ENCODE measurements around the gene BET1L.
"Not testable (repeated sequence)": the region's sequence is repeated elsewhere in the genome, so short reads cannot be mapped to it uniquely, and the experiment has no call there.

The BET1L gene

GRCh38 chr11:235180-235579, 28.0 kb upstream of the BET1L start:
- intact Hi-C loops (cut with DNase I), result no loop called here
- DNase-seq, result no peak

DNA sequence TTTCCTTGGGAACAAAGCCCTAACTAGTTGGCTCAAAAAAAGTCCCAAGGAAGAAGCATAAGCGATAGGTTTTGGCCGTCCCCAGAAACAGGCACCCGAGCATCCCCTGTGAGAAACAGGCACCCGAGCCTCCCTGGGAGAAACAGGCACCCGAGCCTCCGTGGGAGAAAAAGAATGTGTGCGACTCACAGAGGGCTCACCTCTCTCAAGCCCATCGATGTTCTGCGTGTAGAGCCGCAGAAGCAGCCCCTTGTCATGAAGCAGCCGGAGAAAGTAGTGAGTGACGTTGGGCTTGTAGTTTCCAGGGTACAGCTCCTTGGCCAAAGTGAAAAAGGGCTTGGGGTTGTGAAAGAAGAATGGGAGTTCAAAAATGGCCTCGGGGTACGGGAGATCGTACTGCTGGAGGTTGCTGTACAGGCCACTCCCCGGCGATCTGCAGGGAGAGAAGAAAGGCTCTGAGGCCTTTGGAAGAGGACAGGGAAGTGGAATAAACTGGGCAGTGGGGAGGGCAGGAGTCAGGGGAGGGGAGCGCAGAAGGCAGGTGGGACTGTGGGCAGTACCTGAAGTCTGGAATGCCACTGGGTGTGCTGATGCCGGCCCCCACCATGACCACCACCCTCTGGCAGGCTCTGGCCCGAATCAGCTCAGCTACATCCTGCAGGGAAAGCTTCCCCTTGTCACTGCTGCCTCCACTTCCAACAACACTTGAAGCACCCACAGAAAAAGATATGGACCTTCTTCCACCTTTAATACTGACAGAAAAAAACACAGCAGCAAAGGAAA, 25.8 kb upstream of the BET1L start:
- intact Hi-C loops (cut with DNase I), result no loop called here
- DNase-seq, result no peak

- intact Hi-C loops (cut with DNase I), result no loop called here
- DNase-seq, result peak in 2 of 42 donors; percentile 8 to 22
Observed at GRCh38 chr11:230431-230830, 23.2 kb upstream of the BET1L start.

DNA sequence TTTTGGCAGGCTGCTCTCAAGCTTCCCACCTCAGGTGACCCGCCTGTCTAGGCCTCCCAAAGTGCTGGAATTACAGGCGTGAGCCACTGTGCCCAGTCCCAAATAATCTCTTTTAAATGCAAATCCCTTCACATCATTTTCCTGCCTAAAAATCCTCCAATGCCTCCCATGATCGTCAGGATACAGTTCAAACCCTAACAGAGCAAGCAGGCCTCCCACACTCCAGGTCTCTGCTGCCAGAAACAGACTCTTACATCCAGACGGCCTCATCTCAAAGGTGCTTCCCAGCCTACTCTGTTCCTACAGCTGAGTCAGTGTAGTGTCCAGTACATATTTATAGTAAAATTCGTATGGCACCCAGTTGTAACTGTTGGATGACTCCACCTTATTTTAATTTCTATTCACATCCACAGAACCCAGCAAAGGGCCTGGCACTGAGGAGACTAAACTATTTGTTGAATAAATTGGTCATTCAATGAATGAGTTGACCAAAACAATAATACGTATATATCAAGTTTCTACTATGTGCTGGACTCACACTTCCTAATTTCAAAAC, 20.7 kb upstream of the BET1L start:
- peak in 4 of 42 donors; percentile 17 to 45 (median 32) for DNase-seq
- intact Hi-C loops (cut with DNase I), result no loop called here

DNA sequence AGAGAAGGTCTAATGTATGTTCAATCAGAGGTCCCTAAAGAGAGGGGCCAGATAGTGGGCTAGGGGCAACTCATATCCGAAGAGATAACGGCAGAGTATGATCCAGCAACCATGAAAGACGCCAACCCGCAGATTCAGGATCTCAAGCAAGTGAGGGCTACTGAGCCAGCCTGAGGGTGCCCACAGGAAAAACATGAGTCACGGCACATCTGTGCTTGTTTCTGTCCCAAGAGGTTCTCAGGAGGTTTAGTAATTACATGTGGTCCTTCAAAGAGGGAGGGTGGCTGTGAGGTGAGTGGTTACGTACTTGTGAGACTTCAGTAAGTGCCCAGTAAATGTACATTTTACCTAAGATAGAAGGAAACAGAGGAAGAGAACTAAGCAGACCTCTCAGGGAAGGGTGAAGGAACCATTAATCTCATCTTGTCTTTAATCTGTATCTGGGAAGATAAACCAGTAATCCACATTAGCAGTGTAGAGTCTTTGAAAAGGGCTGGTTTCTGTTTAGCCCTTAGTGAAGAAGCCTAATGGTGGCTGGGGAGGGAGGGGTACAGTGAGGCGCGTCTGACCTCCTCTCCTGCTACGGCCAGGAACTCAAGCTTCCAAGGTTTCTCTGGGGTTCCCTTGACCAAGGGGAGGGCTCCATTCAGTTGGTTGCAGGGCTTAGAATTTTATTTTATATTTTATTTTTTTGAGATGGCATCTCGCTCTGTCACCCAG, 18.7 kb upstream of the BET1L start:
- intact Hi-C loops (cut with DNase I), result no loop called here
- DNase-seq, result peak in 1 of 42 donors; percentile 14

- DNase-seq, result peak in 2 of 42 donors; percentile 12 to 14
- intact Hi-C loops (cut with DNase I), result no loop called here
Observed at GRCh38 chr11:224424-224823, 17.2 kb upstream of the BET1L start.

GRCh38 chr11:223884-224283, 16.7 kb upstream of the BET1L start:
- peak in 2 of 42 donors; percentile 18 for DNase-seq

GRCh38 chr11:223026-223789, 16.0 kb upstream of the BET1L start:
- DNase-seq, result peak in 37 of 42 donors; percentile 26 to 84 (median 57)
- intact Hi-C loops (cut with DNase I), result no loop called here

More at GRCh38 chr11:223884-224283, 16.7 kb upstream of the BET1L start:
- intact Hi-C loops (cut with DNase I), result no loop called here

GRCh38 chr11:221998-222789, 15.0 kb upstream of the BET1L start:
- DNase-seq, result peak in 3 of 42 donors; percentile 1 to 19 (median 3)
- intact Hi-C loops (cut with DNase I), result no loop called here

DNA sequence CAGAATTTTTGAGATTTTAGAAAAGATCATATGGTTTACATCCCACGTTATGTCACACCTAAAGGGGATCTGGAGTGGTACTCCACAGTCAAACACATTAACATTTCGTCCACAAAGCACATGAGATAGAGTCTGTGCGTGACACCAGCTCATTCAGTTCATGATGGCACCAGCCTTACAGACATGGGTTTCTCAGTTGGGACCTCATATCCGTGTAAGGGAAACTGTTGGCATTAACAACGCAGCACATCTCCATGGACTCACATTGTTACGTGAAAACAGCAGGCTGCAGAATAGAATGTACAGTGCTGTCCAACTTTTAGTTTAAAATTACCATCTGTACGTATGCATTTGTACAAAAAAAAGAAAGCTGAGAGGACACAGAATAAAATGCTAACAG, 14.3 kb upstream of the BET1L start:
- peak in 1 of 42 donors; percentile 18 for DNase-seq
- intact Hi-C loops (cut with DNase I), result no loop called here

GRCh38 chr11:220641-221215, 13.5 kb upstream of the BET1L start:
- not testable (repeated sequence) for DNase-seq

GRCh38 chr11:218815-219593, 11.8 kb upstream of the BET1L start:
- intact Hi-C loops (cut with DNase I), result no loop called here
- peak in 5 of 42 donors; percentile 6 to 34 (median 15) for DNase-seq

More at GRCh38 chr11:220641-221215, 13.5 kb upstream of the BET1L start:
- intact Hi-C loops (cut with DNase I), result not testable (repeated sequence)

DNA sequence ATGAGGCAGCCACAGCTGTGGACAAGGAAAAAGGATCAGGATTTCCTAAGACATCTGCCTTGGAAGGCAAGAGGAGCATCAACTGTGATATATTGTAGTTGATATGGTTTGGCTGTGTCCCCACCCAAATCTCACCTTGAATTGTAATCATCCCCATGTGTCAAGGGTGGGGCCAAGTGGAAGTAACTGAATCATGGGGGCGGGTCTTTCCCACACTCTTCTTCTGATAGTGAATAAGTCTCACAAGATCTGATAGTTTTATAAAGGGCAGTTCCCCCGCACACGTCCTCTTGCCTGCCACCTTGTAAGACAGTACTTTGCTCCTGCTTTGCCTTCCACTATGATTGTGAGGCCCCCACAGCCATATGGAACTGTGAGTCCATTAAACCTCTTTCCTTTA, 10.5 kb upstream of the BET1L start:
- intact Hi-C loops (cut with DNase I), result no loop called here
- DNase-seq, result peak in 1 of 42 donors; percentile 2

DNA sequence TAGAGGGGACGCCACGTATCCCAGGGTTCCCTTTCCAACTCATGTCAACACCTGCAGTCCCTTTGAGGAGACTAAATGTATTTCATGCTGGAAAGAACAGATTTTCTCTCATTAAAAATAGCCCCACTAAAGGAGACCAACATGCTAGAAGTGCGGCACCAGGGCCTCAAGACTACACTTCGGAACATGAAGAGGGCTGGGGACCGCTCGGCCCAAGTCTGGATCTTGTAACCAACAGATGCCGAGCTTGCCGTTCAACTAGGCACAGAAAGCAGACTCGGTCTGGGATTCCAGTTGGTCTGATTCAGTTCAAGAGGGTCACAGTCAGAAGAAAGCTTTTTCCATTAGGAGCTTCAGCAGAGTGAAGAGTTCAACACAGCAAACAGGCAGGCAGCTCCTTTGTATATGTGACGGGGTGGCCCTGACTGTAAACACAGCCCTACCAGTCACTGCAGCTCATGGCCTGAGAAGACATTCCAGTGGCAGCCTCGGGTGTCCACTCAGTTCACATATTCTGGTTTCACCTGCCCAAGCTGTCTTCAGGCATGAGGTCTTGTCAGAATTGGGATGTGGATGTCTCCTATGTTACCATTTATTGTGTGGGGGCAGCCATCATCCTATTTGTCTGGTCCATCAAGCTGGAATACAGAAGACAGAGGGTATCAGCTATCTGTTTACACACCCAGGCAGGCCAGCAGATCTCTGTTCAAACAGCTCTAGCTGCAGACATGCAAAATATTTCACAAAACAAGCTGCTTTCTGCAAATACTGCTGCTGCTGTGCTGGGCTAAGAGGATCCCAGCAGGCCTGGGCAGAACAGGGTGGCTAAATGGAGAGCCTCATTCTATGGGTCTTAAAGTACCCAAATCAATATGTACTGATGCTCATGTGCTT, 9.1 kb upstream of the BET1L start:
- intact Hi-C loops (cut with DNase I), result no loop called here
- DNase-seq, result peak in 3 of 42 donors; percentile 1 to 11 (median 5)

DNA sequence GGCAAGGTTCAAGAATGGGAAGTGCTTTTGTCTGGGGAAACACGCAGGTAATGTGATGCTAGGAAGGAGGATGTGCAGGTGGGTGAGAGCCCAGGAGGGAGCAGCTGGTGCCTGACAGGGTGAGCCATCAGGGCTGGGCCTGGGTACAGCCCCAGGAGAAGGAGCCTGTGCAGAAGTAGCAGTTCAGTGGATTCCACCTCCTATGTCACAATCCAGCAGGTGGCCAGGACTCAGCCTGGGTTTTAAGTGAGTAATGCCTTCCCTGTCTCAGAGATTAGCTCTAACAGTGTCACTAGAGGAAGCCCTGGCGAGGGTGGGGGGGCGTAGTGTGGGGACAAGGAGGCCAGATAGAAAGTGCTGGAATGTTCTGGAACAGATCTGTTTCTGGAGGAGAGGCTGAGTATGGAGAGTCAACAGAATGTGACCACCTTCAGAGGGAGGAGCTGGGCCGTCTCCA, 8.4 kb upstream of the BET1L start:
- DNase-seq, result peak in 1 of 42 donors; percentile 20

GRCh38 chr11:214083-214482, 6.9 kb upstream of the BET1L start:
- DNase-seq, result peak in 5 of 42 donors; percentile 4 to 35 (median 11)
- intact Hi-C loops (cut with DNase I), result no loop called here

More for the DNA sequence above, 8.4 kb upstream of the BET1L start:
- intact Hi-C loops (cut with DNase I), result no loop called here

Measured in head of caudate nucleus (tissue), 42 donors.